ENCODE results near the gene CAPN3. TPM values are rescaled to one million over a fixed set of nuclear protein-coding genes. Genes with fewer than 3 reads are reported as not detected.

Gene CAPN3
- total and polyA plus RNA-seq, 2 experiments from 2014 or later = 0.84 to 1.1 TPM

GRCh38 chr15:42349186-42349585 lies 10.1 kb upstream of the CAPN3 start (continued):
- TF ChIP-seq ZNF462 (CRISPR knock-in tag; IDR thresholded peaks at IDR 0.05) = no peak

DNA sequence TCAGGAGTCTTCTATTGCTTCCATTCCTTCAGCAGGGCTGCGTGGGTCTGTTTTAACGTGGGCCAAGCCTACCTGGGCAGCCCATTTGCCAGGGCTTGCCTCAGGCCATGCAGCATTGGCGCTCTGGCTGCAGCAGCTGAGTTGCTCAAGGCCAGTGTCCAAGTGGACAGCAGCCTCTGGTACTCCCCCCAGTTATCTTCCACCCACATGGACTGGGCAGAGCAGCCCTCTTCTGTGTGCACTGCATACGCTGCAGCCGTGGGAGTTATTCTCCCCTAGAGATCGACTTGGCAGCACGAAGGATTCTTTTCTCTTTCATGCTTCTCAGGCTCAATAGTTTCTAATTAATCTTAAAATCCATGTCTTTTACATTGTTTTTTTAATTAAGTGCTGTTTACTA lies 6.9 kb upstream of the CAPN3 start:
- Histone ChIP-seq H3K27me3 (ENCODE audit: insufficient read depth) (no peaks in the 10 kb centered on the region), H4K20me1 (replicated peaks; ENCODE audit: insufficient read depth) (no peaks in the 10 kb centered on the region), H3F3A (replicated peaks; ENCODE audit: low read depth) (no peaks in the 10 kb centered on the region), H3K36me3 (ENCODE audit: insufficient read depth) (no peaks in the 10 kb centered on the region), H2AFZ (no peak overlapping the region), H3K9me2 (ENCODE audit: insufficient read depth) (no peaks in the 10 kb centered on the region), H3K27ac (ENCODE audit: low read depth) (no peak overlapping the region), H3K4me3 (no peak overlapping the region), H3K4me2 (no peak overlapping the region), H3K4me1 (ENCODE audit: insufficient read depth) (no peaks in the 10 kb centered on the region), H3K79me2 (replicated peaks; ENCODE audit: insufficient read depth) (no peaks in the 10 kb centered on the region)
- peaks cover 2% of the 10 kb centered on the region for H3K27me3 Mint-ChIP-seq (ENCODE audit: insufficient read depth, low read depth, poor library complexity)
- no peak overlapping the region for H3K27ac Mint-ChIP-seq
- DNase-seq (ENCODE audit: low spot score) = no peak
- no peak for ATAC-seq
- H3K4me1 Mint-ChIP-seq = no peaks in the 10 kb centered on the region
- H3K4me3 Mint-ChIP-seq = no peak overlapping the region
- no peaks in the 10 kb centered on the region for H3K36me3 Mint-ChIP-seq (ENCODE audit: low read depth)
- H3K9me3 Mint-ChIP-seq = no peaks in the 10 kb centered on the region
- TF ChIP-seq ZNF114 (CRISPR knock-in tag; IDR thresholded peaks at IDR 0.05) = no peak
- TF ChIP-seq, protein P1, sequence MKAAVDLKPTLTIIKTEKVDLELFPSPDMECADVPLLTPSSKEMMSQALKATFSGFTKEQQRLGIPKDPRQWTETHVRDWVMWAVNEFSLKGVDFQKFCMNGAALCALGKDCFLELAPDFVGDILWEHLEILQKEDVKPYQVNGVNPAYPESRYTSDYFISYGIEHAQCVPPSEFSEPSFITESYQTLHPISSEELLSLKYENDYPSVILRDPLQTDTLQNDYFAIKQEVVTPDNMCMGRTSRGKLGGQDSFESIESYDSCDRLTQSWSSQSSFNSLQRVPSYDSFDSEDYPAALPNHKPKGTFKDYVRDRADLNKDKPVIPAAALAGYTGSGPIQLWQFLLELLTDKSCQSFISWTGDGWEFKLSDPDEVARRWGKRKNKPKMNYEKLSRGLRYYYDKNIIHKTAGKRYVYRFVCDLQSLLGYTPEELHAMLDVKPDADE (IDR thresholded peaks at IDR 0.05) = no peak
- no peak for TF ChIP-seq ZNF331 (CRISPR knock-in tag; IDR thresholded peaks at IDR 0.05; ENCODE audit: low read depth)
- TF ChIP-seq JUNB (IDR thresholded peaks at IDR 0.05; ENCODE audit: unreplicated experiment) = no peak
- TF ChIP-seq, protein P2, sequence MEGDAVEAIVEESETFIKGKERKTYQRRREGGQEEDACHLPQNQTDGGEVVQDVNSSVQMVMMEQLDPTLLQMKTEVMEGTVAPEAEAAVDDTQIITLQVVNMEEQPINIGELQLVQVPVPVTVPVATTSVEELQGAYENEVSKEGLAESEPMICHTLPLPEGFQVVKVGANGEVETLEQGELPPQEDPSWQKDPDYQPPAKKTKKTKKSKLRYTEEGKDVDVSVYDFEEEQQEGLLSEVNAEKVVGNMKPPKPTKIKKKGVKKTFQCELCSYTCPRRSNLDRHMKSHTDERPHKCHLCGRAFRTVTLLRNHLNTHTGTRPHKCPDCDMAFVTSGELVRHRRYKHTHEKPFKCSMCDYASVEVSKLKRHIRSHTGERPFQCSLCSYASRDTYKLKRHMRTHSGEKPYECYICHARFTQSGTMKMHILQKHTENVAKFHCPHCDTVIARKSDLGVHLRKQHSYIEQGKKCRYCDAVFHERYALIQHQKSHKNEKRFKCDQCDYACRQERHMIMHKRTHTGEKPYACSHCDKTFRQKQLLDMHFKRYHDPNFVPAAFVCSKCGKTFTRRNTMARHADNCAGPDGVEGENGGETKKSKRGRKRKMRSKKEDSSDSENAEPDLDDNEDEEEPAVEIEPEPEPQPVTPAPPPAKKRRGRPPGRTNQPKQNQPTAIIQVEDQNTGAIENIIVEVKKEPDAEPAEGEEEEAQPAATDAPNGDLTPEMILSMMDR (conservative IDR thresholded peaks at IDR 0.05; ENCODE audit: low read depth in 2 of 2) = no peak
- TF ChIP-seq NANOG (IDR thresholded peaks at IDR 0.05; ENCODE audit: borderline replicate concordance) = no peak
- TF ChIP-seq POLR2AphosphoS5 (IDR thresholded peaks at IDR 0.05; ENCODE audit: low read depth) = no peak
- no peak for TF ChIP-seq EZH2 (IDR thresholded peaks at IDR 0.05; ENCODE audit: low read depth, unreplicated experiment)
- TF ChIP-seq, protein P3, sequence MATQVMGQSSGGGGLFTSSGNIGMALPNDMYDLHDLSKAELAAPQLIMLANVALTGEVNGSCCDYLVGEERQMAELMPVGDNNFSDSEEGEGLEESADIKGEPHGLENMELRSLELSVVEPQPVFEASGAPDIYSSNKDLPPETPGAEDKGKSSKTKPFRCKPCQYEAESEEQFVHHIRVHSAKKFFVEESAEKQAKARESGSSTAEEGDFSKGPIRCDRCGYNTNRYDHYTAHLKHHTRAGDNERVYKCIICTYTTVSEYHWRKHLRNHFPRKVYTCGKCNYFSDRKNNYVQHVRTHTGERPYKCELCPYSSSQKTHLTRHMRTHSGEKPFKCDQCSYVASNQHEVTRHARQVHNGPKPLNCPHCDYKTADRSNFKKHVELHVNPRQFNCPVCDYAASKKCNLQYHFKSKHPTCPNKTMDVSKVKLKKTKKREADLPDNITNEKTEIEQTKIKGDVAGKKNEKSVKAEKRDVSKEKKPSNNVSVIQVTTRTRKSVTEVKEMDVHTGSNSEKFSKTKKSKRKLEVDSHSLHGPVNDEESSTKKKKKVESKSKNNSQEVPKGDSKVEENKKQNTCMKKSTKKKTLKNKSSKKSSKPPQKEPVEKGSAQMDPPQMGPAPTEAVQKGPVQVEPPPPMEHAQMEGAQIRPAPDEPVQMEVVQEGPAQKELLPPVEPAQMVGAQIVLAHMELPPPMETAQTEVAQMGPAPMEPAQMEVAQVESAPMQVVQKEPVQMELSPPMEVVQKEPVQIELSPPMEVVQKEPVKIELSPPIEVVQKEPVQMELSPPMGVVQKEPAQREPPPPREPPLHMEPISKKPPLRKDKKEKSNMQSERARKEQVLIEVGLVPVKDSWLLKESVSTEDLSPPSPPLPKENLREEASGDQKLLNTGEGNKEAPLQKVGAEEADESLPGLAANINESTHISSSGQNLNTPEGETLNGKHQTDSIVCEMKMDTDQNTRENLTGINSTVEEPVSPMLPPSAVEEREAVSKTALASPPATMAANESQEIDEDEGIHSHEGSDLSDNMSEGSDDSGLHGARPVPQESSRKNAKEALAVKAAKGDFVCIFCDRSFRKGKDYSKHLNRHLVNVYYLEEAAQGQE (IDR thresholded peaks at IDR 0.05; ENCODE audit: unreplicated experiment) = no peak
- no peak for TF ChIP-seq EZH2phosphoT487 (IDR thresholded peaks at IDR 0.05; ENCODE audit: unreplicated experiment)

Data from GM23338 (cell line).